ENCODE data around the gene ELP1.

The ELP1 gene

GRCh38 chr9:108874058-108874788 is 59.7 kb downstream of the ELP1 start:
- H3K4me3 ChIP-seq (ENCODE audit: low read depth in 1 of 2, low read length in 2 of 2), result no peak overlapping the region
- no peaks in the 10 kb centered on the region for H4K20me1 ChIP-seq (ENCODE audit: insufficient read depth, low read length)
- no peak overlapping the region for H3K9ac ChIP-seq (ENCODE audit: low read depth, low read length)
- no peak for ATAC-seq (ENCODE audit: insufficient read depth, low read depth)
- TF ChIP-seq CTCF (IDR thresholded peaks at IDR 0.05; ENCODE audit: borderline replicate concordance, extremely low read depth, low read length, poor library complexity, severe bottlenecking) (no peak), EZH2 (IDR thresholded peaks at IDR 0.05; ENCODE audit: borderline replicate concordance, low read depth, low read length, severe bottlenecking) (no peak)
- no peak overlapping the region for H3K4me2 ChIP-seq (ENCODE audit: insufficient read depth, low read length)
- H3K36me3 ChIP-seq (ENCODE audit: insufficient read depth, low read length), result peaks cover 69% of the 10 kb centered on the region
- H3K27me3 ChIP-seq (ENCODE audit: insufficient read depth, low read length, poor library complexity), result no peaks in the 10 kb centered on the region
- no peak overlapping the region for H2AFZ ChIP-seq (ENCODE audit: low read depth, low read length)
- H3K4me1 ChIP-seq (ENCODE audit: insufficient read depth, low read length), result no peaks in the 10 kb centered on the region
- H3K27ac ChIP-seq (ENCODE audit: low read length), result no peak overlapping the region
- H3K79me2 ChIP-seq (ENCODE audit: insufficient read depth, low read length), result no peaks in the 10 kb centered on the region
- no peak for DNase-seq
- H3K9me3 ChIP-seq (ENCODE audit: insufficient read depth, low read length, severe bottlenecking), result no peaks in the 10 kb centered on the region

DNA sequence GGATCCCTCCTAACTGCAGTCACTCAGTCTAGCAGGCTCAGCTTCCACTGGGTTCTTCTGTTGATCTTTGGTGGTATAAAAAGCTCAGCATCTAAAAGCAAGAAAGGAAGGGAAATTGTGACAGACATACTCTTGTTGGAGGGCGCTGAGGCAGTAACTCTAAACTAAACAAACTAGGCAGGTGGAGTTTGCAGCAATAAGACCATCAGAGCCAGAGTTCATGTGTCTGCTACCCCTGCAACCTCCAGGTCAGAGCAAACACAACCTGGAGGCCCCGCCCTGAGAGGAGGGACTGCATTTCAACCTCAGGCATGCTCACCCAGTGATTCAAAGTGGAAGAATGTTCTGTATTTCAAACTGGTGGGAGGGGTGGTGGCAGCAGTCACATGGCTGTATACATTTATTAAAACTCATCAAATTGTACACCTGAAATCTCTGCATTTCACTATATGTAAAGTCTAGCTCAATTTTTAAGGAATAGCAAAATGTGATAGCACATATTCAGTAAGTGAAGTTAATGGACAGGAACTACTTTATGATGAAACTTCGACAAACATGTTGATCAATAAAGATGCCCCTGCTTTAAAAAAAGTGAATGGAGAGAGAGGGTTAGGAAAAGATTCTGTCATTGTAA is 64.7 kb downstream of the ELP1 start:
- Histone ChIP-seq H3K9me3 (ENCODE audit: insufficient read depth, low read length, severe bottlenecking) (no peaks in the 10 kb centered on the region), H3K4me2 (ENCODE audit: insufficient read depth, low read length) (no peak overlapping the region), H3K27ac (ENCODE audit: low read length) (no peak overlapping the region), H3K79me2 (ENCODE audit: insufficient read depth, low read length) (no peaks in the 10 kb centered on the region), H4K20me1 (ENCODE audit: insufficient read depth, low read length) (no peaks in the 10 kb centered on the region), H3K9ac (ENCODE audit: low read depth, low read length) (no peak overlapping the region), H3K4me3 (ENCODE audit: low read depth in 1 of 2, low read length in 2 of 2) (no peak overlapping the region), H3K27me3 (ENCODE audit: insufficient read depth, low read length, poor library complexity) (no peaks in the 10 kb centered on the region), H3K36me3 (ENCODE audit: insufficient read depth, low read length) (peaks cover 36% of the 10 kb centered on the region), H2AFZ (ENCODE audit: low read depth, low read length) (no peak overlapping the region), H3K4me1 (ENCODE audit: insufficient read depth, low read length) (no peaks in the 10 kb centered on the region)
- ATAC-seq (ENCODE audit: insufficient read depth, low read depth) (no peak), DNase-seq (no peak)
- TF ChIP-seq CTCF (IDR thresholded peaks at IDR 0.05; ENCODE audit: borderline replicate concordance, extremely low read depth, low read length, poor library complexity, severe bottlenecking) (no peak), EZH2 (IDR thresholded peaks at IDR 0.05; ENCODE audit: borderline replicate concordance, low read depth, low read length, severe bottlenecking) (no peak)

DNA sequence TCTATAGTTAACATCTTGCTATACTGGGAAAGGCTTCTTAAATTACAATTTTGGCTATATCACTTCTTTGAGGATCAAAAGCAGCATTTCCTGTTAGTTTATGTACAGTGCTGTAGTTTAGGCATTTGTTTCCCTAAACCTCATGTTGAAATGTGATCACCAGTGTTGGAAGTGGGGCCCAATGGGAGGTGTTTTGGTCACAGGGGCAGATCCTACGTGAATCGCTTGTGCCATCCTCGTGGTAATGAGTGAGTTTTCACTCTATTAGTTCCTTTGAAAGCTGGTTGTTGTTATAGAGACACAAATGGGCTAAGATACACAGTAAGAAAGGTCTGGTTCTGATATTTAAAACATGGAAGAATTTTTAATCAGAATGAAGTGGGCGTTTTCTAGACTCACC is 66.1 kb downstream of the ELP1 start:
- Histone ChIP-seq H3K4me2 (ENCODE audit: insufficient read depth, low read length) (no peak overlapping the region), H3K9me3 (ENCODE audit: insufficient read depth, low read length, severe bottlenecking) (no peaks in the 10 kb centered on the region), H3K4me1 (ENCODE audit: insufficient read depth, low read length) (no peaks in the 10 kb centered on the region), H3K36me3 (ENCODE audit: insufficient read depth, low read length) (peaks cover 23% of the 10 kb centered on the region; the same call in 1 of the 2 replicates), H3K9ac (ENCODE audit: low read depth, low read length) (no peak overlapping the region), H3K4me3 (ENCODE audit: low read depth in 1 of 2, low read length in 2 of 2) (no peak overlapping the region), H2AFZ (ENCODE audit: low read depth, low read length) (no peak overlapping the region), H3K27me3 (ENCODE audit: insufficient read depth, low read length, poor library complexity) (no peaks in the 10 kb centered on the region), H4K20me1 (ENCODE audit: insufficient read depth, low read length) (no peaks in the 10 kb centered on the region), H3K79me2 (ENCODE audit: insufficient read depth, low read length) (no peaks in the 10 kb centered on the region), H3K27ac (ENCODE audit: low read length) (no peak overlapping the region)
- TF ChIP-seq CTCF (IDR thresholded peaks at IDR 0.05; ENCODE audit: borderline replicate concordance, extremely low read depth, low read length, poor library complexity, severe bottlenecking) (no peak), EZH2 (IDR thresholded peaks at IDR 0.05; ENCODE audit: borderline replicate concordance, low read depth, low read length, severe bottlenecking) (no peak)
- DNase-seq (no peak), ATAC-seq (ENCODE audit: insufficient read depth, low read depth) (no peak)

All from DND-41 (cell line).